ENCODE measurements around the gene BICDL2.

DNA sequence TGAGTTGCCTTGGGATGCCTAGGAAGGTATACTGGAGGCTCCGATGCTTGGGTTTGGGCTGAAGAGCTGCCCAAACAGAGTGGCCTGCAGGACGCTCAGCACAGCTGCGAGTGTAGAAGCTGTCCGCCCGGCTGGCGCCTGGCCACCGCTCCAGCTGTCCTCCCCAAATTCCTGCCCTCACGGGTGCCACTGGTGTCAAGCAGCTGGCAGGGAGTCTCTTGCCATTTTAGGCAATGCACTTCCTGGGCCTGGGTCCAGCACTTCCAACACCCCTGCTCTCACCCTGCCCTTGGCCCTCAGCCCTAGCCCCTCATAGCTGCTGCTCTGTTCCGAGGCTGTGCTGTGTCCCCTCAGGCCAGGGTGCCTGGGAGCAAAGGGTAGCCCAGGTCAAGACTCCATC lies 51.3 kb downstream of the BICDL2 start:
- no peak for TF ChIP-seq POLR2AphosphoS5 (IDR thresholded peaks at IDR 0.05)
- TF ChIP-seq, protein P1, sequence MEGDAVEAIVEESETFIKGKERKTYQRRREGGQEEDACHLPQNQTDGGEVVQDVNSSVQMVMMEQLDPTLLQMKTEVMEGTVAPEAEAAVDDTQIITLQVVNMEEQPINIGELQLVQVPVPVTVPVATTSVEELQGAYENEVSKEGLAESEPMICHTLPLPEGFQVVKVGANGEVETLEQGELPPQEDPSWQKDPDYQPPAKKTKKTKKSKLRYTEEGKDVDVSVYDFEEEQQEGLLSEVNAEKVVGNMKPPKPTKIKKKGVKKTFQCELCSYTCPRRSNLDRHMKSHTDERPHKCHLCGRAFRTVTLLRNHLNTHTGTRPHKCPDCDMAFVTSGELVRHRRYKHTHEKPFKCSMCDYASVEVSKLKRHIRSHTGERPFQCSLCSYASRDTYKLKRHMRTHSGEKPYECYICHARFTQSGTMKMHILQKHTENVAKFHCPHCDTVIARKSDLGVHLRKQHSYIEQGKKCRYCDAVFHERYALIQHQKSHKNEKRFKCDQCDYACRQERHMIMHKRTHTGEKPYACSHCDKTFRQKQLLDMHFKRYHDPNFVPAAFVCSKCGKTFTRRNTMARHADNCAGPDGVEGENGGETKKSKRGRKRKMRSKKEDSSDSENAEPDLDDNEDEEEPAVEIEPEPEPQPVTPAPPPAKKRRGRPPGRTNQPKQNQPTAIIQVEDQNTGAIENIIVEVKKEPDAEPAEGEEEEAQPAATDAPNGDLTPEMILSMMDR (IDR thresholded peaks at IDR 0.05), result no peak
- no peak for TF ChIP-seq EP300 (IDR thresholded peaks at IDR 0.05)
- TF ChIP-seq POLR2A (IDR thresholded peaks at IDR 0.05), result no peak

Measured in suprapubic skin (tissue), 4 donors.